ENCODE measurements around the gene GPAT3. TPM values are rescaled to one million over a fixed set of nuclear protein-coding genes. Genes with fewer than 3 reads are reported as not detected.

Gene GPAT3
- total RNA-seq, 2 donors from 2014 or later: 0.33 to 2.0 TPM

DNA sequence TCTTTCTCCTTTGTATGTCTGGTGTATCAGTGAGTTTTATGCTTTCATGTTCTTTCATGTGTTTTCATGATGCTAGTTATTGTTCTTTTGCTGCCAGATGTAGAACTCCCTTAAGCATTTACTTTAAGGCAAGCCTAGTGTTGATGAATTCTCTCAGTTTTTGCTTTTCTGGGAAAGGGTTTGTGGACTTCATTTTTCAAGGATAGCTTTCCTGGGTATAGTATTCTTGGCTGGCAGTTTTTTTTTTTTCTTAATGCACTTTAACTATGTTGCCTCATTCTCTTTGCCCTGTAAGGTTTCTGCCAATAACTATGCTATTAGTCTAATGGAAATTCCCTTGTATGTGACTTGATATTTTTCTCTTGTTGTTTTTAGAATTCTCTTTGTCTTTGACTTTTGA is 77.1 kb downstream of the GPAT3 start:
- no peaks in the 10 kb centered on the region for H3K27me3 ChIP-seq (ENCODE audit: control insufficient read depth, insufficient read depth, low read length, poor library complexity, severe bottlenecking)
- peaks cover 3% of the 10 kb centered on the region for H3K27me3 Mint-ChIP-seq (ENCODE audit: insufficient read depth)
- H3K36me3 Mint-ChIP-seq (ENCODE audit: low read depth): no peaks in the 10 kb centered on the region
- no peak overlapping the region for H3K4me3 ChIP-seq (ENCODE audit: low read length)
- H3K36me3 ChIP-seq (ENCODE audit: control insufficient read depth, insufficient read depth, low read length): no peaks in the 10 kb centered on the region
- peaks cover 36% of the 10 kb centered on the region for H3K9me3 Mint-ChIP-seq
- DNase-seq: no peak
- no peak for TF ChIP-seq CTCF (conservative IDR thresholded peaks at IDR 0.05)
- H3K9me3 ChIP-seq (ENCODE audit: control insufficient read depth, low read length): peaks cover 13% of the 10 kb centered on the region
- no peak overlapping the region for H3K27ac Mint-ChIP-seq
- no peak overlapping the region for H3K9ac ChIP-seq (ENCODE audit: extremely low read depth, low read length, poor library complexity, severe bottlenecking)
- H3K4me1 Mint-ChIP-seq: peaks cover 2% of the 10 kb centered on the region
- H3K27ac ChIP-seq (ENCODE audit: low read depth, low read length): no peak overlapping the region
- H3K4me3 Mint-ChIP-seq: no peak overlapping the region
- no peaks in the 10 kb centered on the region for H3K4me1 ChIP-seq (ENCODE audit: control insufficient read depth, insufficient read depth, low read length)

GRCh38 chr4:83613994-83614393 is 78.1 kb downstream of the GPAT3 start:
- peaks cover 36% of the 10 kb centered on the region for H3K9me3 Mint-ChIP-seq
- H3K9me3 ChIP-seq (ENCODE audit: control insufficient read depth, low read length): peaks cover 13% of the 10 kb centered on the region
- no peak overlapping the region for H3K27ac Mint-ChIP-seq
- no peak for TF ChIP-seq CTCF (conservative IDR thresholded peaks at IDR 0.05)
- peaks cover 2% of the 10 kb centered on the region for H3K4me1 Mint-ChIP-seq
- no peak overlapping the region for H3K4me3 ChIP-seq (ENCODE audit: low read length)
- no peaks in the 10 kb centered on the region for H3K36me3 ChIP-seq (ENCODE audit: control insufficient read depth, insufficient read depth, low read length)
- no peak overlapping the region for H3K9ac ChIP-seq (ENCODE audit: extremely low read depth, low read length, poor library complexity, severe bottlenecking)
- 92 to 100% methylated on average over 2 to 3 of the region's 4 CpGs for WGBS, 2 experiments (ENCODE audit: insufficient coverage in 1 of 2, insufficient read length in 1 of 2)
- H3K27me3 ChIP-seq (ENCODE audit: control insufficient read depth, insufficient read depth, low read length, poor library complexity, severe bottlenecking): no peaks in the 10 kb centered on the region
- H3K27ac ChIP-seq (ENCODE audit: low read depth, low read length): no peak overlapping the region
- no peaks in the 10 kb centered on the region for H3K36me3 Mint-ChIP-seq (ENCODE audit: low read depth)
- DNase-seq: no peak
- H3K4me1 ChIP-seq (ENCODE audit: control insufficient read depth, insufficient read depth, low read length): no peaks in the 10 kb centered on the region
- peaks cover 3% of the 10 kb centered on the region for H3K27me3 Mint-ChIP-seq (ENCODE audit: insufficient read depth)
- H3K4me3 Mint-ChIP-seq: no peak overlapping the region

DNA sequence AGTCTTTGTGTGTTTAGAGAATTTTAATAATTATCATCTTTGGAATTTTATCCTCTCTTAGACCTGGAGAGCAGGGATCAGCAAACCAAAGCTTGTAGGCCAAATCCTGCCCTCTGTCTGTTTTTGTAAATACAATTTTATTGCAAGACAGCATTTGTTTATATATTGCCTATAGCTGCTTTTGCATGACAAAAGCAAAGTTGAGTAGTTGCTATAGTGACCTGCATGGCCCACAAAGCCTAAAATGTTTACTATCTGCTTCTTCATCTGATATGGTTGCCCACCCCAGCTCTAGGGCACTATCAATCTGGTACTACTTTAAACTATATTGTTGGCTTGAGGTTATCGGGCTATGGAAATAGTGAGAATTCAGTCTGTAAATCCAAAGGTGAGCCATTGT is 80.3 kb downstream of the GPAT3 start:
- DNase-seq: no peak
- H3K27ac Mint-ChIP-seq: no peak overlapping the region

More for the DNA sequence above, 80.3 kb downstream of the GPAT3 start:
- peaks cover 40% of the 10 kb centered on the region for H3K9me3 Mint-ChIP-seq
- Histone ChIP-seq H3K27ac (ENCODE audit: low read depth, low read length) (no peak overlapping the region), H3K36me3 (ENCODE audit: control insufficient read depth, insufficient read depth, low read length) (no peaks in the 10 kb centered on the region), H3K4me1 (ENCODE audit: control insufficient read depth, insufficient read depth, low read length) (no peaks in the 10 kb centered on the region), H3K4me3 (ENCODE audit: low read length) (no peak overlapping the region), H3K9ac (ENCODE audit: extremely low read depth, low read length, poor library complexity, severe bottlenecking) (no peak overlapping the region), H3K27me3 (ENCODE audit: control insufficient read depth, insufficient read depth, low read length, poor library complexity, severe bottlenecking) (no peaks in the 10 kb centered on the region), H3K9me3 (ENCODE audit: control insufficient read depth, low read length) (peaks cover 11% of the 10 kb centered on the region)
- 80% methylated on average over 1 of the region's 1 CpG; no CpG with 5 or more reads in 1 of the 2 experiments for WGBS, 2 experiments (ENCODE audit: insufficient coverage in 1 of 2, insufficient read length in 1 of 2)
- TF ChIP-seq CTCF (conservative IDR thresholded peaks at IDR 0.05): no peak
- no peaks in the 10 kb centered on the region for H3K36me3 Mint-ChIP-seq (ENCODE audit: low read depth)
- H3K4me1 Mint-ChIP-seq: peaks cover 2% of the 10 kb centered on the region
- H3K27me3 Mint-ChIP-seq (ENCODE audit: insufficient read depth): peaks cover 3% of the 10 kb centered on the region
- no peak overlapping the region for H3K4me3 Mint-ChIP-seq

Data from endodermal cell (in vitro differentiated cells).